GM12872 (cell line): Measurements from ENCODE around the gene RBM19.

Source experiments
- CTCF ChIP-seq: IDR thresholded peaks from 3 replicates; pipeline ENCODE4 v1.5.1; 2011; ENCODE audit warnings: low read depth, mild to moderate bottlenecking, low read length, moderate library complexity; ENCODE audit not compliant: insufficient read depth

The RBM19 gene

GRCh38 chr12:113781415-113782198, 184.5 kb downstream of the RBM19 start:
- no peak for TF ChIP-seq CTCF

- no peak for TF ChIP-seq CTCF
These were observed 186.4 kb downstream of the RBM19 start for GRCh38 chr12:113779774-113780173.

GRCh38 chr12:113778432-113779132, 187.5 kb downstream of the RBM19 start:
- no peak for TF ChIP-seq CTCF

- no peak for TF ChIP-seq CTCF
These were observed 188.4 kb downstream of the RBM19 start for GRCh38 chr12:113777751-113778150.

- TF ChIP-seq CTCF: no peak
These were observed 189.6 kb downstream of the RBM19 start for GRCh38 chr12:113776536-113776935.

- no peak for TF ChIP-seq CTCF
These were observed 191.6 kb downstream of the RBM19 start for GRCh38 chr12:113774526-113774925.

- TF ChIP-seq CTCF: no peak
These were observed 193.6 kb downstream of the RBM19 start for GRCh38 chr12:113772505-113773030.
